Fibroblast of lung (primary cell): ENCODE data around the gene SMOC2.
"Not testable (repeated sequence)": the region's sequence is repeated elsewhere in the genome, so short reads cannot be mapped to it uniquely, and the experiment has no call there.

ENCODE experiments used
- EZH2 ChIP-seq: IDR thresholded peaks from 2 replicates; pipeline ENCODE4 v1.5.1; 2012; ENCODE audit warnings: low read length, control low read depth, mild to moderate bottlenecking; ENCODE audit errors: missing control alignments
- TF ChIP-seq, protein P1 (sequence below), 2 donors: IDR thresholded peaks in 1 of 2; conservative IDR thresholded peaks in 1 of 2; 1 replicate in 1 of 2; 2 replicates in 1 of 2; pipeline ENCODE4 v1.5.1; 2011 to 2012; ENCODE audit warnings: low read length in 2 of 2, control low read depth in 1 of 2, inconsistent platforms in 1 of 2, low read depth in 1 of 2, mild to moderate bottlenecking in 1 of 2

DNA sequence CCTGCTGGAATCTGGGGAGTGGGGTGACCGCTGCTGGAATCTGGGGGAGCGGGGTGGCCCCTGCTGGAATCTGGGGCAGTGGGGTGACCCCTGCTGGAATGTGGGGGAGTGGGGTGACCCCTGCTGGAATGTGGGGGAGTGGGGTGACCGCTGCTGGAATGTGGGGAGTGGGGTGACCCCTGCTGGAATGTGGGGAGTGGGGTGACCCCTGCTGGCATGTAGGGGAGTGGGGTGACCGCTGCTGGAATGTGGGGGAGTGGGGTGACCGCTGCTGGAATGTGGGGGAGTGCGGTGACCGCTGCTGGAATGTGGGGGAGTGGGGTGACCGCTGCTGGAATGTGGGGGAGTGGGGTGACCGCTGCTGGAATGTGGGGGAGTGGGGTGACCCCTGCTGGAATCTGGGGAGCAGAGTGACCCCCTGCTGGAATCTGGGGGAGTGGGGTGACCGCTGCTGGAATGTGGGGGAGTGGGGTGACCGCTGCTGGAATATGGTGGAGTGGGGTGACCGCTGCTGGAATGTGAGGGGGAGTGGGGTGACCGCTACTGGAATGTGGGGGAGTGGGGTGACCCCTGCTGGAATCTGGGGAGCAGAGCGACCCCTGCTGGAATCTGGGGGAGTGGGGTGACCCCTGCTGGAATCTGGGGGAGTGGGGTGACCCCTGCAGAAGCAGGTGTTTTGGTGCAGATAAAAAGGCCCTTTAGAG is 97.4 kb downstream of the SMOC2 start:
- TF ChIP-seq EZH2 = not testable (repeated sequence)
- TF ChIP-seq, protein P1, sequence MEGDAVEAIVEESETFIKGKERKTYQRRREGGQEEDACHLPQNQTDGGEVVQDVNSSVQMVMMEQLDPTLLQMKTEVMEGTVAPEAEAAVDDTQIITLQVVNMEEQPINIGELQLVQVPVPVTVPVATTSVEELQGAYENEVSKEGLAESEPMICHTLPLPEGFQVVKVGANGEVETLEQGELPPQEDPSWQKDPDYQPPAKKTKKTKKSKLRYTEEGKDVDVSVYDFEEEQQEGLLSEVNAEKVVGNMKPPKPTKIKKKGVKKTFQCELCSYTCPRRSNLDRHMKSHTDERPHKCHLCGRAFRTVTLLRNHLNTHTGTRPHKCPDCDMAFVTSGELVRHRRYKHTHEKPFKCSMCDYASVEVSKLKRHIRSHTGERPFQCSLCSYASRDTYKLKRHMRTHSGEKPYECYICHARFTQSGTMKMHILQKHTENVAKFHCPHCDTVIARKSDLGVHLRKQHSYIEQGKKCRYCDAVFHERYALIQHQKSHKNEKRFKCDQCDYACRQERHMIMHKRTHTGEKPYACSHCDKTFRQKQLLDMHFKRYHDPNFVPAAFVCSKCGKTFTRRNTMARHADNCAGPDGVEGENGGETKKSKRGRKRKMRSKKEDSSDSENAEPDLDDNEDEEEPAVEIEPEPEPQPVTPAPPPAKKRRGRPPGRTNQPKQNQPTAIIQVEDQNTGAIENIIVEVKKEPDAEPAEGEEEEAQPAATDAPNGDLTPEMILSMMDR (conservative IDR thresholded peaks at IDR 0.05 in 1 of 2, IDR thresholded peaks at IDR 0.05 in 1 of 2; ENCODE audit: low read depth in 1 of 2, low read length in 2 of 2) = not testable (repeated sequence)
